EL (cell line): ENCODE measurements around the gene TRMT5.

Experiments
- DNase-seq: peaks from one replicate; pipeline ENCODE4 v3.0.0-alpha.2; 2016

The TRMT5 gene, protein sequence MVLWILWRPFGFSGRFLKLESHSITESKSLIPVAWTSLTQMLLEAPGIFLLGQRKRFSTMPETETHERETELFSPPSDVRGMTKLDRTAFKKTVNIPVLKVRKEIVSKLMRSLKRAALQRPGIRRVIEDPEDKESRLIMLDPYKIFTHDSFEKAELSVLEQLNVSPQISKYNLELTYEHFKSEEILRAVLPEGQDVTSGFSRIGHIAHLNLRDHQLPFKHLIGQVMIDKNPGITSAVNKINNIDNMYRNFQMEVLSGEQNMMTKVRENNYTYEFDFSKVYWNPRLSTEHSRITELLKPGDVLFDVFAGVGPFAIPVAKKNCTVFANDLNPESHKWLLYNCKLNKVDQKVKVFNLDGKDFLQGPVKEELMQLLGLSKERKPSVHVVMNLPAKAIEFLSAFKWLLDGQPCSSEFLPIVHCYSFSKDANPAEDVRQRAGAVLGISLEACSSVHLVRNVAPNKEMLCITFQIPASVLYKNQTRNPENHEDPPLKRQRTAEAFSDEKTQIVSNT

GRCh38 chr14:60980811-60981632 is at the start of gene TRMT5, which contains the start of gene SLC38A6:
TSS of gene TRMT5 (minus strand) at chr14:60981079. CDS start at chr14:60980973, 106 bp downstream.
TSS of gene SLC38A6 (plus strand) at chr14:60981245. CDS start at chr14:60981278, 33 bp downstream.
- DNase-seq = peak; percentile 95

GRCh38 chr14:61026526-61026925 is 45.6 kb upstream of the TRMT5 start:
- DNase-seq = no peak

- DNase-seq = peak; percentile 74
Measured at GRCh38 chr14:61025251-61026223, 44.7 kb upstream of the TRMT5 start.

DNA sequence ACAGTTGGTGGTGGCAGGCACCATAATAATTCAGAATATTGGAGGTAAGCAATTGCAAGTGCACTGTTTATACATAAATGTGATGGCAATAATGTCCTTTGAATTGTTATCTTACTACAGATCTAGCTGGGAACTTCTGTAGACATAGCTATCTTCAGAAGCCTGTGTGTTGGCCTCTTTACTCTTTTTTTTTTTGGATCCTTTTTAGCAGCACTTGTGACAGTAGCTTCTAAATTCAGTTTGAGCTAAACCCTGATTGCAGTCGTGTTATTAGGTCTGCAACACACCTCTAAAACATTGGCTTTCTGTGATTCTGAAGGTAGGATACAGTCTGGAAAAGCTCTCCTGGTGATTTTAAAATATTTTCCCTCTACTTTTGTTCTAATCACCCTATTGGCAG is 38.7 kb upstream of the TRMT5 start:
- no peak for DNase-seq

DNA sequence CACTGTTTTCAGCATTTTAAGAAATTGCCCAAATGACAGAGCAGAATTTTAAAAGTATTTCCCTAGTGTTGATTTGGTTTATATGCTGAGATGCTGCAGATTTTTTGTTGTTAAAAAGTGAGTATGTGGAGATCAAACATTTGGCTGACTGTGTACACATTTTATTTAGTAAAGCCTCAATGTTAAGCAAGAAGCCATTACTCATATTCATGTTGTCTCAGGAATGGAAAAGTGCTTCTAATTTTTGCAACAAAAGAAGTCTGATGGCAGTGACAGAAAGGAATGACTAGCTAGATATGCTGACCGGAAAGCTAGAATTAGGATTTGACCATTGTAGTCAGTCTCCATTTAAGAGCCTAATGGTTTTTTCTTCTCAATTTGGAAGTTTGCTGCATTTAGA is 22.7 kb upstream of the TRMT5 start:
- peak; percentile 6 for DNase-seq

- no peak for DNase-seq
Measured at GRCh38 chr14:60999536-60999935, 18.7 kb upstream of the TRMT5 start.

GRCh38 chr14:60998617-60999016 is 17.7 kb upstream of the TRMT5 start:
- DNase-seq = no peak

- DNase-seq = no peak
Measured at GRCh38 chr14:60989599-60989998, 8.7 kb upstream of the TRMT5 start.

- DNase-seq = no peak
Measured at GRCh38 chr14:60986500-60986899, 5.6 kb upstream of the TRMT5 start.

GRCh38 chr14:60984196-60984595 is 3.3 kb upstream of the TRMT5 start:
- no peak for DNase-seq

- peak; percentile 77 for DNase-seq
Measured at GRCh38 chr14:60981633-60982455, 965 bp upstream of the TRMT5 start.

DNA sequence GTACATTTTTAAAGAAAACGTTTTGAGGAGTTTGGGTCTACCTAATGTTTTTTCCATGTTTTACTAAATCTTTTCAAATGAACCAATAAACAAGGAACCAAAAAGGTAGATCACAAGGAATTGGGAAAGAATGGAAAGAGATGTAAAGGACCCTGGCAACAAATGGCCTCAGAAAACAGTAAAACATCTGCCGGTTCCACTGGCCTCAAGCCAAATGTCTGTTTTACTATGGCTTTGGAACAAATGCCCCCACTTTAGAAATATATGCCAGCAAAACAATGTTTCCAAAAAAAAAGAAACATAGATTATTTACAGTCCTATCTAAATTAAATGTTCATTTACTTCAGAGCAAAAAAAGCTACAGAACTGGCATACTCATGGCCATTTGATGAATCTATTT is 3.0 kb downstream of the TRMT5 start:
- no peak for DNase-seq

DNA sequence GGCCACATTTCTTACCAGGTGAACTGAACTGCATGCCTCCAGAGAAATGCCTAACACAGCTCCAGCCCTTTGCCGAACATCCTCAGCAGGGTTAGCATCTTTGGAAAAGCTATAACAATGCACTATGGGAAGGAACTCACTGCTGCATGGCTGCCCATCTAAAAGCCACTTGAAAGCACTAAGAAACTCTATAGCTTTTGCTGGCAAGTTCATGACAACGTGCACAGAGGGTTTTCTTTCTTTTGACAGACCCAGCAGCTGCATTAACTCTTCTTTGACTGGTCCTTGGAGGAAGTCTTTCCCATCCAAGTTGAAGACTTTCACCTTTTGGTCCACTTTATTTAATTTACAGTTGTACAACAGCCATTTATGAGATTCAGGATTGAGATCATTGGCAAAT is 5.3 kb downstream of the TRMT5 start:
- no peak for DNase-seq

DNA sequence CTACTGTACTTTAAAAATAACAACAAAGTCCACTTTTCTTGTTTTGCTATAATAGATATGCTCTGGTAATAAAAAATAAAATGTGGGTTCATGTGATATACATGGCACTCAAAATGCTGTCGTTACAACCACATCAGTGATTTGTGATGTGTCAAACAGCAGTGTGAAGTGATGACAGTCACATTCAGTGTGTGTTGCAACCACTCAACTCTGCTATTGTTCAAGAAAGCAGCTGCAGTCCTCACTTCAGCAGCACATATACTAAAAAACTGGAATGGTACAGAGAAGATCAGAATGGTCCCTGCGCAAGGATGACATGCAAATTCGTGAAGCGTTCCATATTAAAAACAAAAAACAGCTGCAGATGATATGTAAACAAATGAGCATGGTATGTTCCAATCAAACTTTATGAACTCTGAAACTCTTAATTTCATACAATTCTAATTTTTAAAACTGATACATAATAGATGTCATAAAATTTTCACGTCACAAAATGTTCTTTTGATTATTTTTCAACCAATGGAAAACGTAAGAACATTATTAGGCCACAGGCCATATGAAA is 6.7 kb downstream of the TRMT5 start:
- DNase-seq = no peak

- no peak for DNase-seq
Measured at GRCh38 chr14:60973070-60973469, 7.8 kb downstream of the TRMT5 start.

DNA sequence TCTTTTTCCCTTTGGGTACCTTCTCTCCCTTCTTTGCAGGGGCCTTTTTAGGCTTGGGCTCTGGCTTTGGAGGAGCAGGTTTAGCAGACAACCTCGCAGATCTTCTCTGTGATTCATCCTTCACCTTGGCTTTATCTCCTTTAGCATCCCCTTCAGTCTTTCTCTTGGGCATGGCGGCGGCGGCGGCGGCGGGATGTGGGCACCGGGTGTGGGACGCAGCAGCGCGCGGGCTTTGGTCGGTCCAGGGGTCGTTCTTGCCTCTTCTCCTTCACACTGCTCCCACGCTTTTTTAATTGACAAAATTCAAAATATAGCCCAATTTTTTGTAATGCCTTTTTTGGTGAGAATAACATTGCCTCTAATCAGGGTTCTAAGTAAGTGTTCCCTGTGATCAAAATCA is 8.6 kb downstream of the TRMT5 start:
- DNase-seq = no peak

GRCh38 chr14:60971271-60971670 is 9.6 kb downstream of the TRMT5 start:
- DNase-seq = no peak

GRCh38 chr14:60970146-60970545 is 10.7 kb downstream of the TRMT5 start:
- no peak for DNase-seq

GRCh38 chr14:60968671-60969070 is 12.2 kb downstream of the TRMT5 start:
- DNase-seq = no peak

DNA sequence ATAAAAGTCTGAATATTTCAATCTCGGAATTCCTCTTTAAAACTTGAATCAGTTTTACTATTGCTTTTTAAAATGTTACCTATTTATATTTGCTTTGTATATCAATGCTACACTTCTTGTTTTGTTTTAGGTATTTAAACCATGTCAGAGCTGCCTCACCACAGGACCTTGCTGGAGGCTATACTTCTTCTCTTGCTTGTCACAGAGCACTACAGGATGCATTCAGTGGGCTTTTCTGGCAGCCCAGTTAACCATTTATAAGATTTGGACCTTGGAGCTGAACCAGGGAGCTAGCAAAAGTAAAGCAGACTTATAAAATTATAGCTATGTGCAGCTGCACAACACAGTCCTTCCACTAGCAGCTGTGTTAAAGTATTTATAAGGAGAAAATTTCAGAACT is 12.8 kb downstream of the TRMT5 start:
- no peak for DNase-seq

GRCh38 chr14:60965402-60965801 is 15.5 kb downstream of the TRMT5 start:
- peak; percentile 39 for DNase-seq
